K562 (cell line): ENCODE results near the gene UBR3. TPM values are rescaled to one million over a fixed set of nuclear protein-coding genes. Genes with fewer than 3 reads are reported as not detected.

Source experiments
- ARNT ChIP-seq, 2 experiments: fragments of 450-650 bp; IDR thresholded peaks; 2 replicates each; pipeline ENCODE4 v1.6.1; 2016; ENCODE audit warnings: mild to moderate bottlenecking in 1 of 2
- BDP1 ChIP-seq: IDR thresholded peaks from 3 replicates; pipeline ENCODE4 v1.6.1; 2011; ENCODE audit not compliant: insufficient read length, insufficient read depth
- OTX1 ChIP-seq: fragments of 450-650 bp; formaldehyde crosslinking; IDR thresholded peaks from 2 replicates; pipeline ENCODE4 v1.4.0; 2022; ENCODE audit warnings: mild to moderate bottlenecking
- ZNF407 ChIP-seq: fragments of 450-650 bp; IDR thresholded peaks from 2 replicates; pipeline ENCODE4 v1.6.1; 2016; ENCODE audit warnings: low read depth
- ZNF668 ChIP-seq: fragments of 250-450 bp; sonication (Bioruptor Pico); IDR thresholded peaks from 2 replicates; pipeline ENCODE4 v1.8.0; 2022; ENCODE audit warnings: mild to moderate bottlenecking, inconsistent platforms
- polyA plus RNA-seq, 8 experiments: library from polyadenylated mRNA; depleted of rRNA in 4 of 8; stranded (reverse) in 5 of 8; unstranded in 3 of 8; fragments of >200 nt; fragmentation: Nextera tagmentation in 2 of 8; fragmentation: Illumina TruSeq in 1 of 8; extraction: Ambion mirVana in 2 of 8; extraction: Trizol in 1 of 8; gene quantifications; 2 replicates each; pipeline versions ENCODE4 v1.2.1 to v1.2.3, GENCODE V29; 2011 to 2014; ENCODE audit warnings: inconsistent platforms in 1 of 8, missing spikeins in 1 of 8
- total RNA-seq, 7 experiments: library from RNA; depleted of rRNA in 6 of 7; stranded (reverse); fragments of >200 nt in 6 of 7; fragmentation: Illumina TruSeq in 2 of 7; extraction: Trizol in 2 of 7; gene quantifications; 2 replicates each; pipeline versions ENCODE4 v1.2.1 to v1.2.3, GENCODE V29; 2011 to 2021; ENCODE audit warnings: low replicate concordance in 1 of 7

Gene UBR3
- total and polyA plus RNA-seq, 9 of the 15 experiments (the other 6 are each of a cell fraction or from before 2014, with no cell fraction given) = 14.4 to 63.5 (median 40.4) TPM

DNA sequence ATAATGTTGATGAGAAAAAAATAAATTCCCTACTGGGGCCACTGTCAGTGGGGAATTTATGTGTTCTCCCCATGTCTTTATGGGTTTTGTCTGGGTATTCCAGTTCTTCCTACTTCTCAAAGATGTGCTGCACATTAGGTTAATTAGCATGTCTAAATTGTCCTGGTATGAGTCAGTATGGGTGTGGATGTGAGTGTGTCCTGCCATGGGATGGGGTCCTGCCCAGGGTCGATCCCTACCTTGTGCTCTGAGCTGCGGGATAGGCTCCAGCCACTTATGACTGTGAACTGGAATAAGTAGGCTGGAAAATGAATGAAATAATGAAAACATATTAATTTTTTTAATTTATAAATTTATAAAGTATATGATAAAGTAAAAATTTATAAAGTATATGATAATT lies 167.5 kb downstream of the UBR3 start (continued):
- TF ChIP-seq ZNF407 (no peak), ARNT (IDR thresholded peaks at IDR 0.05) (no peak), BDP1 (no peak), ZNF668 (CRISPR knock-in tag) (no peak), OTX1 (CRISPR knock-in tag) (no peak)
